T-helper 17 cell (primary cell): ENCODE data around the gene MED29. TPM values are rescaled to one million over a fixed set of nuclear protein-coding genes. Genes with fewer than 3 reads are reported as not detected.

Source experiments
- ATAC-seq: fragments of 150-1000 bp; cut with Tn5 transposase; 2 replicates; pipeline ENCODE4 v1.10.0; 2021; ENCODE audit warnings: mild to moderate bottlenecking, moderate library complexity
- DNase-seq, 3 donors: peaks; one replicate each; pipeline versions ENCODE4 v3.0.0 to v3.0.0-alpha.2; 2020 to 2021
- H3K9me3 ChIP-seq: one replicate; pipeline ENCODE4 v1.7.0; 2013; ENCODE audit warnings: low read length, mild to moderate bottlenecking; ENCODE audit not compliant: control insufficient read depth, poor library complexity, severe bottlenecking
- H3K27ac Mint-ChIP-seq: one replicate; pipeline ENCODE4 v1.8.0; 2022; ENCODE audit warnings: mild to moderate bottlenecking, moderate library complexity, mixed read lengths
- H3K27me3 Mint-ChIP-seq: one replicate; pipeline ENCODE4 v1.8.0; 2022; ENCODE audit warnings: mixed read lengths
- H3K36me3 Mint-ChIP-seq: one replicate; pipeline ENCODE4 v1.8.0; 2022; ENCODE audit warnings: low read depth, mixed read lengths
- H3K4me1 Mint-ChIP-seq: one replicate; pipeline ENCODE4 v1.8.0; 2022; ENCODE audit warnings: mild to moderate bottlenecking, mixed read lengths
- H3K4me3 Mint-ChIP-seq: one replicate; pipeline ENCODE4 v1.8.0; 2022; ENCODE audit warnings: mild to moderate bottlenecking, moderate library complexity, mixed read lengths
- total RNA-seq, 4 donors: library from RNA in 2 of 4; stranded (reverse) in 2 of 4; gene quantifications; one replicate each; pipeline ENCODE4 v1.2.3 and lab custom pipeline; 2022 to 2026

MED29 gene
- total RNA-seq, 2 donors from 2014 or later = 43.4 to 43.6 TPM

GRCh38 chr19:39445196-39446111, 54.3 kb downstream of the MED29 start, which contains the start of gene SUPT5H:
Gene SUPT5H (plus strand): TSS chr19:39445582. CDS start chr19:39445891, 309 bp downstream.
- DNase-seq (peak; percentile 92 to 96 (median 94)), ATAC-seq (peak; percentile 93)
- Mint-ChIP-seq H3K27me3 (no peaks in the 10 kb centered on the region), H3K4me3 (peak within 1 kb of the TSS; percentile 99), H3K36me3 (peaks cover 8% of the 10 kb centered on the region), H3K27ac (peak within 1 kb of the TSS; percentile 100), H3K4me1 (peaks cover 45% of the 10 kb centered on the region)
- H3K9me3 ChIP-seq = no peaks in the 10 kb centered on the region

- DNase-seq (no peak), ATAC-seq (no peak)
- peaks cover 51% of the 10 kb centered on the region for H3K4me1 Mint-ChIP-seq
- H3K4me3 Mint-ChIP-seq = peak overlapping the region; percentile 99
- H3K27me3 Mint-ChIP-seq = no peaks in the 10 kb centered on the region
- H3K27ac Mint-ChIP-seq = peak overlapping the region; percentile 100
- H3K36me3 Mint-ChIP-seq = peaks cover 8% of the 10 kb centered on the region
- H3K9me3 ChIP-seq = no peaks in the 10 kb centered on the region
Observed at GRCh38 chr19:39446365-39447084, 55.3 kb downstream of the MED29 start.

GRCh38 chr19:39448271-39448670, 57.1 kb downstream of the MED29 start:
- ATAC-seq (no peak), DNase-seq (no peak)

GRCh38 chr19:39449116-39449797, 58.1 kb downstream of the MED29 start:
- ATAC-seq (no peak), DNase-seq (no peak)
- Mint-ChIP-seq H3K27me3 (no peaks in the 10 kb centered on the region), H3K27ac (peak overlapping the region; percentile 93), H3K4me1 (peaks cover 63% of the 10 kb centered on the region), H3K36me3 (peaks cover 21% of the 10 kb centered on the region), H3K4me3 (peak overlapping the region; percentile 76)
- H3K9me3 ChIP-seq = no peaks in the 10 kb centered on the region

More at GRCh38 chr19:39448271-39448670, 57.1 kb downstream of the MED29 start:
- peaks cover 21% of the 10 kb centered on the region for H3K36me3 Mint-ChIP-seq
- H3K4me1 Mint-ChIP-seq = peaks cover 63% of the 10 kb centered on the region
- H3K4me3 Mint-ChIP-seq = peak overlapping the region; percentile 99
- no peaks in the 10 kb centered on the region for H3K27me3 Mint-ChIP-seq
- no peaks in the 10 kb centered on the region for H3K9me3 ChIP-seq
- peak overlapping the region; percentile 93 for H3K27ac Mint-ChIP-seq

Other genes with a start within 250 kb of the MED29 start
- not detected for gene NCCRP1, start 194.4 kb upstream of the MED29 start, total RNA-seq
- not detected for gene SYCN, start 187.1 kb upstream of the MED29 start, total RNA-seq
- gene IFNL3, start 146.4 kb upstream of the MED29 start, total RNA-seq = not detected
- gene IFNL4, start 142.5 kb upstream of the MED29 start, total RNA-seq = not detected
- gene IFNL2, start 123.0 kb upstream of the MED29 start, total RNA-seq = not detected
- gene IFNL1, start 95.0 kb upstream of the MED29 start, total RNA-seq = not detected
- 1 to 10 TPM; 2.2 to 3.7 TPM for gene LRFN1, start 70.5 kb upstream of the MED29 start, total RNA-seq
- 100 to 1,000 TPM; 351 to 377 TPM for gene GMFG, start 55.3 kb upstream of the MED29 start, total RNA-seq
- gene SAMD4B, start 49.0 kb upstream of the MED29 start, total RNA-seq = 10 to 100 TPM; 64.2 to 93.2 TPM
- gene PAF1, start 272 bp upstream of the MED29 start, total RNA-seq = 100 to 1,000 TPM; 113 to 127 TPM
- 1,000 to 10,000 TPM; 1,082 to 1,318 TPM for gene ZFP36, start 15.5 kb downstream of the MED29 start, total RNA-seq
- 100 to 1,000 TPM; 119 to 129 TPM for gene PLEKHG2, start 21.3 kb downstream of the MED29 start, total RNA-seq
- 1,000 to 10,000 TPM; 3,790 to 3,904 TPM for gene RPS16, start 44.6 kb downstream of the MED29 start, total RNA-seq
- gene SUPT5H, start 54.2 kb downstream of the MED29 start, total RNA-seq = 100 to 1,000 TPM; 346 to 352 TPM
- gene TIMM50, start 89.5 kb downstream of the MED29 start, total RNA-seq = 10 to 100 TPM; 44.9 to 53.0 TPM
- gene DLL3, start 107.6 kb downstream of the MED29 start, total RNA-seq = not detected
- gene SELENOV, start 123.8 kb downstream of the MED29 start, total RNA-seq = not detected
- gene EID2B, start 141.5 kb downstream of the MED29 start, total RNA-seq = 1 to 10 TPM; 3.9 to 4.9 TPM
- gene EID2, start 148.8 kb downstream of the MED29 start, total RNA-seq = 10 to 100 TPM; 14.4 to 15.1 TPM
- not detected for gene LGALS13, start 211.1 kb downstream of the MED29 start, total RNA-seq